Measurements from ENCODE around the gene VAX1.

- TF ChIP-seq YY1 (IDR thresholded peaks at IDR 0.05; ENCODE audit: insufficient read depth, insufficient read length) (no peak), SUZ12 (IDR thresholded peaks at IDR 0.05; ENCODE audit: extremely low read depth, insufficient read depth, insufficient read length) (peak; percentile 59)
Observed at GRCh38 chr10:117135026-117135372, 3.1 kb downstream of the VAX1 start.
